ENCODE measurements around the gene RAD18.

The RAD18 gene

GRCh38 chr3:8884630-8885290, 78.5 kb downstream of the RAD18 start:
- no peak for TF ChIP-seq ZBTB7A (IDR thresholded peaks at IDR 0.05; ENCODE audit: low read depth)
- no peak for TF ChIP-seq CREB1 (IDR thresholded peaks at IDR 0.05; ENCODE audit: low read depth)
- no peak for TF ChIP-seq YY1 (IDR thresholded peaks at IDR 0.05; ENCODE audit: low read depth)
- no peak for TF ChIP-seq USF1 (IDR thresholded peaks at IDR 0.05)
- no peak for TF ChIP-seq NFIC (IDR thresholded peaks at IDR 0.05)
- TF ChIP-seq RAD21 (IDR thresholded peaks at IDR 0.05; ENCODE audit: low read depth): no peak
- no peak for TF ChIP-seq EGR1 (IDR thresholded peaks at IDR 0.05)
- no peak for TF ChIP-seq EP300 (IDR thresholded peaks at IDR 0.05; ENCODE audit: borderline replicate concordance)
- TF ChIP-seq REST (IDR thresholded peaks at IDR 0.05; ENCODE audit: low read depth): no peak
- no peak for TF ChIP-seq CEBPB (IDR thresholded peaks at IDR 0.05)
- TF ChIP-seq FOXM1 (IDR thresholded peaks at IDR 0.05; ENCODE audit: borderline replicate concordance, low read depth): no peak
- TF ChIP-seq TCF12 (IDR thresholded peaks at IDR 0.05; ENCODE audit: low read depth): no peak
- TF ChIP-seq, protein P1, sequence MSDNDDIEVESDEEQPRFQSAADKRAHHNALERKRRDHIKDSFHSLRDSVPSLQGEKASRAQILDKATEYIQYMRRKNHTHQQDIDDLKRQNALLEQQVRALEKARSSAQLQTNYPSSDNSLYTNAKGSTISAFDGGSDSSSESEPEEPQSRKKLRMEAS (IDR thresholded peaks at IDR 0.05): no peak
- TF ChIP-seq TAF1 (IDR thresholded peaks at IDR 0.05; ENCODE audit: low read depth): no peak
- no peak for TF ChIP-seq TEAD4 (IDR thresholded peaks at IDR 0.05)

GRCh38 chr3:8882642-8883041, 80.6 kb downstream of the RAD18 start:
- TF ChIP-seq YY1 (IDR thresholded peaks at IDR 0.05; ENCODE audit: low read depth) (no peak), USF1 (IDR thresholded peaks at IDR 0.05) (no peak), TEAD4 (IDR thresholded peaks at IDR 0.05) (no peak), TCF12 (IDR thresholded peaks at IDR 0.05; ENCODE audit: low read depth) (no peak), CREB1 (IDR thresholded peaks at IDR 0.05; ENCODE audit: low read depth) (no peak), NFIC (IDR thresholded peaks at IDR 0.05) (no peak), EGR1 (IDR thresholded peaks at IDR 0.05) (no peak), EP300 (IDR thresholded peaks at IDR 0.05; ENCODE audit: borderline replicate concordance) (no peak), FOXM1 (IDR thresholded peaks at IDR 0.05; ENCODE audit: borderline replicate concordance, low read depth) (no peak), RAD21 (IDR thresholded peaks at IDR 0.05; ENCODE audit: low read depth) (no peak), CEBPB (IDR thresholded peaks at IDR 0.05) (no peak), TAF1 (IDR thresholded peaks at IDR 0.05; ENCODE audit: low read depth) (no peak), ZBTB7A (IDR thresholded peaks at IDR 0.05; ENCODE audit: low read depth) (no peak), REST (IDR thresholded peaks at IDR 0.05; ENCODE audit: low read depth) (no peak)
- TF ChIP-seq, protein P1 (IDR thresholded peaks at IDR 0.05): no peak

GRCh38 chr3:8882171-8882593, 81.1 kb downstream of the RAD18 start:
- no peak for TF ChIP-seq REST (IDR thresholded peaks at IDR 0.05; ENCODE audit: low read depth)
- TF ChIP-seq ZBTB7A (IDR thresholded peaks at IDR 0.05; ENCODE audit: low read depth): no peak
- TF ChIP-seq, protein P1 (IDR thresholded peaks at IDR 0.05): no peak

- no peak for TF ChIP-seq EP300 (IDR thresholded peaks at IDR 0.05; ENCODE audit: borderline replicate concordance)
- TF ChIP-seq CREB1 (IDR thresholded peaks at IDR 0.05; ENCODE audit: low read depth): no peak
- TF ChIP-seq ZBTB7A (IDR thresholded peaks at IDR 0.05; ENCODE audit: low read depth): no peak
- TF ChIP-seq EGR1 (IDR thresholded peaks at IDR 0.05): no peak
- TF ChIP-seq CEBPB (IDR thresholded peaks at IDR 0.05): no peak
- TF ChIP-seq, protein P1 (IDR thresholded peaks at IDR 0.05): no peak
- no peak for TF ChIP-seq FOXM1 (IDR thresholded peaks at IDR 0.05; ENCODE audit: borderline replicate concordance, low read depth)
- TF ChIP-seq REST (IDR thresholded peaks at IDR 0.05; ENCODE audit: low read depth): no peak
- no peak for TF ChIP-seq TEAD4 (IDR thresholded peaks at IDR 0.05)
- TF ChIP-seq USF1 (IDR thresholded peaks at IDR 0.05): no peak
- TF ChIP-seq TAF1 (IDR thresholded peaks at IDR 0.05; ENCODE audit: low read depth): no peak
- TF ChIP-seq NFIC (IDR thresholded peaks at IDR 0.05): no peak
- TF ChIP-seq YY1 (IDR thresholded peaks at IDR 0.05; ENCODE audit: low read depth): no peak
- TF ChIP-seq TCF12 (IDR thresholded peaks at IDR 0.05; ENCODE audit: low read depth): no peak
Observed at GRCh38 chr3:8879347-8879944, 83.8 kb downstream of the RAD18 start.
